Measurements from ENCODE around the gene PACRG.

Gene PACRG

DNA sequence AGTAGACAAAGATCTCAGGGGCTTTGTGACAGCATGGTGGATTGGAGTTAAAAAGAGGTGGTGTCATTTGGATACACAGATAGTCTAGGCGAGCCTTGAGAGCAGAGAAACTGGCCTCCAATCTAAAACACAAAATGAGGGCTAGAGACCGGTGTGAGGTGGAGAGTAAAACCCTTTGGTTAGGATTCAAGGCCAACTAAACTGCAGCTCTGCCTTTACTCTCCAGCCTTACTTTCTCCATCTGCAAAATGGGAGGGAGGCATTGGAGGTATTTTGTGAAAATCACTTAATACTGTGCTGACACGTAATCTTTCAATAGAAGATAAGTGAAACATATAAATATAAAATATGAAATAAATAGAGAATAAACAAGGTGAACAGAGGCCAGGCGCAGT lies 597.6 kb downstream of the PACRG start:
- no peak for DNase-seq (ENCODE audit: low read depth in 2 of 3, low spot score in 2 of 3)

GRCh38 chr6:163327165-163327880 lies 599.5 kb downstream of the PACRG start:
- DNase-seq (ENCODE audit: low read depth in 2 of 3, low spot score in 2 of 3): no peak

DNA sequence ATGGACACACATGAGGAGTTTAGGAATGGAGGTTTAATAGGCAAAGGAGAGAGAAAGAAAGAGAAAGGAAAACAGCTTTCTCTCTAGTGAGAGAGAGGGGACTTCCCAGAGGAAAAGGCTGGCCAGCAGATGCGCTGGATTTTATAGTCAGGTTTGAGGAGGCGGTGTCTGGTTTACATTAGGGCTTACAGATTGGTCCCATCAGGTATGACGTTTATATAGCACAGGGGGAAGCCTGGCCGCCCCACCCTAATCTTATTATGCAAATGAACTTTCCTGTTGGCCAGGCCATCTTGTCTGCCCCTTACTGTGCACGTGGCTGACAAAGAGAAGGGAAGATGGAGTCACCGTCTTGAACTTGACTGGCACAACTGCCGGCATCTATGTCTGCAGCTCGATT lies 600.1 kb downstream of the PACRG start:
- no peak for DNase-seq (ENCODE audit: low read depth in 2 of 3, low spot score in 2 of 3)

GRCh38 chr6:163328411-163328810 lies 600.6 kb downstream of the PACRG start:
- no peak for DNase-seq (ENCODE audit: low read depth in 2 of 3, low spot score in 2 of 3)

GRCh38 chr6:163329991-163330390 lies 602.2 kb downstream of the PACRG start:
- no peak for DNase-seq (ENCODE audit: low read depth in 2 of 3, low spot score in 2 of 3)

DNA sequence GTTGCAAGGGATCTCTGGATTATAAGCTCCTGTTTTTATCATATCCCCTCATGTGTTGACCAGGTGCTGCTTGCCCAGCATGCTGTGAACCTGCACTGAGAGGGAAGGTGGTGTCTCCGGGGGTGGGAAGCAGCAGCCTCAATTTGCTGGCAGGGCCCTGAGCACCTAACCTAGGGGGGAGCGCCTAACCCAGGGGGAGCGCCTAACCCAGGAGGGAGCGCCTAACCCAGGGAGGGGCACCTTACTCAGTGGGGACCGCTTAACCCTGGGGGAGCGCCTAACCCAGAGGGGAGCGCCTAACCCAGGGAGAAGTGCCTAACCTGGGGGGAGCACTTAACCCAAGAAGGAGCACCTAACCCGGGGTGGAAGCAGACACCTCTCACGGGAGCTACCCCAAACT lies 603.5 kb downstream of the PACRG start:
- DNase-seq (ENCODE audit: low read depth in 2 of 3, low spot score in 2 of 3): no peak

GRCh38 chr6:163332575-163332974 lies 604.8 kb downstream of the PACRG start:
- DNase-seq (ENCODE audit: low read depth in 2 of 3, low spot score in 2 of 3): no peak

DNA sequence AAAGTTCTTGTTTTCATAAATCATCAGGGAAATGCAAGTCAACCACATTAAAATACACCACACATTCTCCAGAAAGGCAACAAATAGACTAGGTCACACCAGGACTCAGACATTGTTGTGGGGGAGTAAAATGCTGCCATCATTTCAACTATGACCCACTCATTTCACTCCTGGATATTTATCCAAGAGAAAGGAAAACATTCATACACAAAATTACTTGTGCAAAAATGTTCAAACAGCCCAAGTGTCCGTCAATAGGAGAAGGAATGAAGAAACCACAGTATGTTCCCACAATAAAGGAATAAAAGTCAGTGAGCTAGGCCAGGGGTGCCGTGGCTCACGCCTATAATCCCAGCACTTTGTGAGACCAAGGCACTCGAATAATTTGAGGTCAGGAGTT lies 605.3 kb downstream of the PACRG start:
- DNase-seq (ENCODE audit: low read depth in 2 of 3, low spot score in 2 of 3): no peak

GRCh38 chr6:163333701-163334663 lies 606.2 kb downstream of the PACRG start:
- DNase-seq (ENCODE audit: low read depth in 2 of 3, low spot score in 2 of 3): no peak

- DNase-seq (ENCODE audit: low read depth in 2 of 3, low spot score in 2 of 3): no peak
Observed at GRCh38 chr6:163335056-163335455, 607.3 kb downstream of the PACRG start.

- DNase-seq (ENCODE audit: low read depth in 2 of 3, low spot score in 2 of 3): no peak
Observed at GRCh38 chr6:163335671-163336545, 608.1 kb downstream of the PACRG start.

DNA sequence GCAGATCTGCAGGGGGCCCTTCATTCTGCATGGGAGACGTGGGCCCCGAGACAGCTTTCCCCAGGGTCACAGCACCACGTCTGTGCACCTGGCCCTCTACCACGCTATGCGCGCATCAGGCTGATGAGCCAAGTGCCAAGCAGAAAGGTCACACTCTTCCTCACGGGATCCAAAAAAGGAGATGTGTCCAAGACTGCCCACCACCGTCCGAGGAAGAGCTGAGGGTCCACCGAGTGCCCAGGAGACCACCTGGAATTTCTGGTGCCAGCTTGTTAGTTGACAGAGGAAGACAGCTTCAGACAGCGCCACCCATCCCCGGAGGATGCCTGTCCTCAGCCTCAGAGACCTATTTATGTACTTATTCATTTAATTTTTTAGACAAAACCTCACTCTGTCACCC lies 609.2 kb downstream of the PACRG start:
- no peak for DNase-seq (ENCODE audit: low read depth in 2 of 3, low spot score in 2 of 3)

- no peak for DNase-seq (ENCODE audit: low read depth in 2 of 3, low spot score in 2 of 3)
Observed at GRCh38 chr6:163337958-163338357, 610.2 kb downstream of the PACRG start.

DNA sequence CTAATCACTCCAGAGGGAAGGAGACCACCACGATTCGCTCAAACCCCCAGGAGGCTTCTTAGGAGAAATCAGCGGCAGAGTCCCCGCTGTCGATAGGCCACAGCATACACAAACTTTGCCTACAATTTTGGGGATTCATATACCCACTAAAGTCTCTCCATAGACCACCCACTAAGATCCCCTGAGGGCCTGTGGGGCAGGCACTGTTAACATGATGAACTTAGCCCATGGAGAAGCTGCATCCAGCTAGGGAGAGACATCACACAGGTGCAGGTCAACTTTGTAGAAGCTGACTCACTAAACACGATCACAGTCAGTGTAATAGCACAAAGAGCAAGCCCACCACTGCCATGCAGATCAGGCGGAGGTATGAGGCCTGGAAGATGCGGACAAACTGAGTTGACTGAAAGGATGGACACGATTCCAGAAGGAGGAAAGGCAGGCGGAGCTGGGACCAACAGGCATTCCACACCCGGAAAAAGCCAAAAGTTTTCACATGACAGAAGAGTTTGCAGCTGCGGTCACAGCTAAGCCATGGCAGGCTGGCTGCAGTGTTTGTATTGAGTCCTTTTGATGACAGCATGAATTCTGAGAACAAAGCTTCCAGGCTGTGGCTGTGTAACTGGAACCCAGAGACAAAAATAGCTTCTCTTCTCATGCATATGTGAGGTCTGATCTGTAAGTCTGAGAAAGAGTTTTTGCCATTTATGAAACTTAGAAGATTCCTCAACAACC lies 611.1 kb downstream of the PACRG start:
- DNase-seq (ENCODE audit: low read depth in 2 of 3, low spot score in 2 of 3): no peak

DNA sequence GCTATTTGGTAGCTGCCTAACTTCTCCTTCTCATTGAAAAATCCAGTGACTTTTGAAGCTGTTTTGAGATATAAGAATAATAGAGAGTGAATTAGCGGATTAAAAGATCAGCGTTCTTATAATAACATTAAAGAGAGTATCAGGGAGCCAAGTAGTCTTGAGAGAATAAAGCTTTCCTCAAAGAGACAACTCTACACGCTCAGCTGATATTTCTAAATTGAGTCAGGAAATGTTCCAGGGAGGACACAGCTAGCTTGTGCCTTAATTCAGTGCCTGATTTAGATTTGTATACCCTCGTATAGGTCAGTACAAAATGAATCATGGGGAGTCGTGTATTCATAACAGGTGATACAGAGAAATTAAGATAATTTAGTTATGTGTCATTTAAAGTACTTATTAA lies 611.7 kb downstream of the PACRG start:
- DNase-seq (ENCODE audit: low read depth in 2 of 3, low spot score in 2 of 3): no peak

DNA sequence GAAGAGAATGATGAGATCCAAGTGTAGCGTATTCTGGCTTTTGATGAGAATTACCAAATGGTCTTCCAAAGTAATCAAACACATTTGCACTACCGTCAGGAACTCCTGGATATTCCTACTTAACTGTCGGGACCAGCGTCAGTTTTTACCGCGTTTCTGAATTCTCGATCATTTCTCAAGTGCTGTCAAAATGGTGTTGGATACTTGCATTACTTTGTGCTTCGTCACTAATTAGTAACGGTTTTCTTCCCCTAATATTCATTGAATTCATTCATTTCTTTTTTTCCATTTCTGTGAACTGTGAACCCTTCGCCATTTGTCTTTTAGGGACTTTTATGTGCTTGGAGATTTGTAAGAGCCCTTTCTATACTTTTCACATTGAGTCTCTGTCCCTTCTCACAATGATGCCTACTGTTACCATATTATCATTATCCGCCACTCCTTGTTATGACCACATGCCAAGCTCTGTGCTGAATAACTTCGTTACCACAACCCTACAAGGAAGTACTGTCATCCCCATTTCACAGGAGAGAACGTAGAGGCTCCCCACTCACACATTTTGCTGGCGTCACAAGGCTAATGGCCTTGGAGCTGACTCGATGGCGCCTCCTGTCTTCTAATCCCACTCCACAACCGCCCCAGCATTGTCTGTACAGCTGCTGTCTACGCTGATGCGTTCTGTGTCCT lies 612.6 kb downstream of the PACRG start:
- no peak for DNase-seq (ENCODE audit: low read depth in 2 of 3, low spot score in 2 of 3)

DNA sequence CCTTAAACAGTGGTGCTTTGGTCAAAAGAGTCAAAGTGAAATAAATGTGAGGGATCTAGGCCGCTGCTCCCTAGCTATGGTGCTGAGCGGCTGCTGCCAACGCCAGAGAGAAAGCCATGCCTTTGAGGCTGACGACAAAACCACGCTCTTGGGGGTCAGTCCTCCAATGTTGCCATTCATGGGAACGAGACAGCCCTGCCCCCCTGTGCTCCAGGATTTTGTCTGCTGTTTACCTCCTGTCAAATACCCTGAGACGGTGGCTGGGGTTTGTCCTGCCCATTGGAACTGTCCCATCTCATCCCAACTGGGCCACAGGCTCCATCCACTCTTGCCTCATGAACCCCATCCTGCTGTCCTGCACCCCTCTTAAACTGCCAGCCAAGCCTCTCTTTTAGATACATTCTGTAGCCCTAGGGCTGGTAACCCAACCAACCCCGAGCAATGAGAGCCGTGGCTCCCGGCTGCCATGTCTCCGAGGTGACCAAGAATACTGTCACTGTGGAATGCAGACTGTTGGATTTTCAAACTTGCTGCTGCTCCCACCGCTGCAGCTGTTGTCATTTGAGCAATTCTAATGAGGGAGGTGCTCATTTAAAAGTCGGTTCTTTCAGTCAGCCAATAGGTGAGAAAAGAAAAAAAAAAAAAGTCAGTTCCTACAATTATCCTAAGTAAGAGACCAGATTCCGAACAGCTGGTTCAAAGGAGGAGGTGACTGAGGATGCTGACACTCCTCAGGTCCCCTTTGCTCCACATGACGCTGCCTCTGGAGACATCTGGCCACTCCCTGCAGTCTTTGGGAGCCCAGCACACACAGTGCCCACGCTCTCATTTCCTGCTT lies 613.7 kb downstream of the PACRG start:
- no peak for DNase-seq (ENCODE audit: low read depth in 2 of 3, low spot score in 2 of 3)

- no peak for DNase-seq (ENCODE audit: low read depth in 2 of 3, low spot score in 2 of 3)
Observed at GRCh38 chr6:163342571-163343539, 615.1 kb downstream of the PACRG start.
